K562 (cell line): ENCODE data around the gene DENND10. TPM values are rescaled to one million over a fixed set of nuclear protein-coding genes. Genes with fewer than 3 reads are reported as not detected.

Experiments used
- ASH1L ChIP-seq: fragments of 450-650 bp; IDR thresholded peaks from 2 replicates; pipeline ENCODE4 v1.6.1; 2018; ENCODE audit warnings: borderline replicate concordance, mild to moderate bottlenecking, low read depth; ENCODE audit not compliant: partially characterized antibody
- CC2D1A ChIP-seq: fragments of 450-650 bp; IDR thresholded peaks from 2 replicates; pipeline ENCODE4 v1.6.1; 2017; ENCODE audit warnings: mild to moderate bottlenecking
- FOS ChIP-seq: IDR thresholded peaks from 3 replicates; pipeline ENCODE4 v1.6.1; 2011; ENCODE audit not compliant: insufficient read length; ENCODE audit errors: extremely low read depth
- GMEB1 ChIP-seq: fragments of 250-450 bp; sonication (Bioruptor Pico); IDR thresholded peaks from 2 replicates; pipeline ENCODE4 v1.4.0; 2020; ENCODE audit warnings: mild to moderate bottlenecking
- HLTF ChIP-seq: fragments of 450-650 bp; IDR thresholded peaks from 2 replicates; pipeline ENCODE4 v1.6.1; 2016
- MAFK ChIP-seq: IDR thresholded peaks from 2 replicates; pipeline ENCODE4 v1.6.1; 2011; ENCODE audit warnings: low read length, improper control_type of control experiment
- MYBL2 ChIP-seq, 2 experiments: fragments of 450-650 bp in 1 of 2; sonication (generic) in 1 of 2; formaldehyde crosslinking in 1 of 2; IDR thresholded peaks; 2 replicates each; pipeline versions ENCODE4 v1.6.1 to v1.8.1; 2017 to 2022; ENCODE audit warnings: borderline replicate concordance in 1 of 2, inconsistent platforms in 1 of 2, low read depth in 1 of 2, mild to moderate bottlenecking in 1 of 2, missing genetic modification reagents in 1 of 2, moderate library complexity in 1 of 2
- POLR2AphosphoS2 ChIP-seq: IDR thresholded peaks from 2 replicates; pipeline ENCODE4 v1.6.1; 2012; ENCODE audit warnings: low read length, improper control_type of control experiment
- SRSF3 ChIP-seq: fragments of 200-400 bp; formaldehyde crosslinking; IDR thresholded peaks from 2 replicates; pipeline ENCODE4 v1.6.1; 2016; ENCODE audit warnings: mild to moderate bottlenecking, low read length, moderate library complexity; ENCODE audit not compliant: insufficient read depth
- TAL1 ChIP-seq: fragments of 450-650 bp; IDR thresholded peaks from 2 replicates; pipeline ENCODE4 v1.6.1; 2016; ENCODE audit warnings: mild to moderate bottlenecking
- U2AF1 ChIP-seq: fragments of 200-400 bp; formaldehyde crosslinking; optimal IDR thresholded peaks from 2 replicates; pipeline ENCODE3; 2017; ENCODE audit warnings: mild to moderate bottlenecking, low read depth, low read length, moderate library complexity
- XRCC3 ChIP-seq: fragments of 450-650 bp; IDR thresholded peaks from 2 replicates; pipeline ENCODE4 v1.6.1; 2017; ENCODE audit warnings: mild to moderate bottlenecking, moderate library complexity
- ZNF165 ChIP-seq: fragments of 250-450 bp; sonication (Bioruptor Pico); IDR thresholded peaks from 2 replicates; pipeline ENCODE4 v1.4.0; 2020; ENCODE audit warnings: borderline replicate concordance
- ZNF24 ChIP-seq: fragments of 450-650 bp; IDR thresholded peaks from 2 replicates; pipeline ENCODE4 v1.6.1; 2016
- ZNF277 ChIP-seq: fragments of 250-450 bp; sonication (Bioruptor Pico); IDR thresholded peaks from 2 replicates; pipeline ENCODE4 v1.8.0; 2022; ENCODE audit warnings: inconsistent platforms, mild to moderate bottlenecking, moderate library complexity, borderline replicate concordance
- polyA plus RNA-seq, 8 experiments: library from polyadenylated mRNA; depleted of rRNA in 4 of 8; stranded (reverse) in 5 of 8; unstranded in 3 of 8; fragments of >200 nt; fragmentation: Nextera tagmentation in 2 of 8; fragmentation: Illumina TruSeq in 1 of 8; extraction: Ambion mirVana in 2 of 8; extraction: Trizol in 1 of 8; gene quantifications; 2 replicates each; pipeline versions ENCODE4 v1.2.1 to v1.2.3, GENCODE V29; 2011 to 2014; ENCODE audit warnings: inconsistent platforms in 1 of 8, missing spikeins in 1 of 8
- total RNA-seq, 7 experiments: library from RNA; depleted of rRNA in 6 of 7; stranded (reverse); fragments of >200 nt in 6 of 7; fragmentation: Illumina TruSeq in 2 of 7; extraction: Trizol in 2 of 7; gene quantifications; 2 replicates each; pipeline versions ENCODE4 v1.2.1 to v1.2.3, GENCODE V29; 2011 to 2021; ENCODE audit warnings: low replicate concordance in 1 of 7
- TF ChIP-seq, protein P1 (sequence below): fragments of 450-650 bp; formaldehyde crosslinking; conservative IDR thresholded peaks from 2 replicates; pipeline ENCODE4 v1.4.0; 2022; ENCODE audit warnings: mild to moderate bottlenecking, missing genetic modification characterization
- TF ChIP-seq, protein P2 (sequence below): fragments of 450-650 bp; formaldehyde crosslinking; IDR thresholded peaks from 2 replicates; pipeline ENCODE4 v1.4.0; 2022; ENCODE audit warnings: missing genetic modification characterization
- TF ChIP-seq, protein P3 (sequence below): fragments of 250-450 bp; sonication (Bioruptor Pico); IDR thresholded peaks from 2 replicates; pipeline ENCODE4 v1.4.0; 2020; ENCODE audit warnings: mild to moderate bottlenecking, moderate library complexity, borderline replicate concordance

DENND10 gene
- total and polyA plus RNA-seq, 9 of the 15 experiments (the other 6 are each of a cell fraction or from before 2014, with no cell fraction given): 9.4 to 20.0 (median 12.5) TPM

- no peak for TF ChIP-seq FOS
- no peak for TF ChIP-seq ZNF24
- no peak for TF ChIP-seq XRCC3
- TF ChIP-seq, protein P1, sequence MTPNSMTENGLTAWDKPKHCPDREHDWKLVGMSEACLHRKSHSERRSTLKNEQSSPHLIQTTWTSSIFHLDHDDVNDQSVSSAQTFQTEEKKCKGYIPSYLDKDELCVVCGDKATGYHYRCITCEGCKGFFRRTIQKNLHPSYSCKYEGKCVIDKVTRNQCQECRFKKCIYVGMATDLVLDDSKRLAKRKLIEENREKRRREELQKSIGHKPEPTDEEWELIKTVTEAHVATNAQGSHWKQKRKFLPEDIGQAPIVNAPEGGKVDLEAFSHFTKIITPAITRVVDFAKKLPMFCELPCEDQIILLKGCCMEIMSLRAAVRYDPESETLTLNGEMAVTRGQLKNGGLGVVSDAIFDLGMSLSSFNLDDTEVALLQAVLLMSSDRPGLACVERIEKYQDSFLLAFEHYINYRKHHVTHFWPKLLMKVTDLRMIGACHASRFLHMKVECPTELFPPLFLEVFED (CRISPR knock-in tag): no peak
- no peak for TF ChIP-seq CC2D1A
- no peak for TF ChIP-seq ZNF165
- peak; percentile 40; the same call in 1 of the 2 replicates for TF ChIP-seq MAFK
- TF ChIP-seq, protein P2, sequence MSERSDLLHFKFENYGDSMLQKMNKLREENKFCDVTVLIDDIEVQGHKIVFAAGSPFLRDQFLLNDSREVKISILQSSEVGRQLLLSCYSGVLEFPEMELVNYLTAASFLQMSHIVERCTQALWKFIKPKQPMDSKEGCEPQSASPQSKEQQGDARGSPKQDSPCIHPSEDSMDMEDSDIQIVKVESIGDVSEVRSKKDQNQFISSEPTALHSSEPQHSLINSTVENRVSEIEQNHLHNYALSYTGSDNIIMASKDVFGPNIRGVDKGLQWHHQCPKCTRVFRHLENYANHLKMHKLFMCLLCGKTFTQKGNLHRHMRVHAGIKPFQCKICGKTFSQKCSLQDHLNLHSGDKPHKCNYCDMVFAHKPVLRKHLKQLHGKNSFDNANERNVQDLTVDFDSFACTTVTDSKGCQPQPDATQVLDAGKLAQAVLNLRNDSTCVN: no peak
- TF ChIP-seq ASH1L: no peak
- no peak for TF ChIP-seq TAL1
- TF ChIP-seq, protein P3, sequence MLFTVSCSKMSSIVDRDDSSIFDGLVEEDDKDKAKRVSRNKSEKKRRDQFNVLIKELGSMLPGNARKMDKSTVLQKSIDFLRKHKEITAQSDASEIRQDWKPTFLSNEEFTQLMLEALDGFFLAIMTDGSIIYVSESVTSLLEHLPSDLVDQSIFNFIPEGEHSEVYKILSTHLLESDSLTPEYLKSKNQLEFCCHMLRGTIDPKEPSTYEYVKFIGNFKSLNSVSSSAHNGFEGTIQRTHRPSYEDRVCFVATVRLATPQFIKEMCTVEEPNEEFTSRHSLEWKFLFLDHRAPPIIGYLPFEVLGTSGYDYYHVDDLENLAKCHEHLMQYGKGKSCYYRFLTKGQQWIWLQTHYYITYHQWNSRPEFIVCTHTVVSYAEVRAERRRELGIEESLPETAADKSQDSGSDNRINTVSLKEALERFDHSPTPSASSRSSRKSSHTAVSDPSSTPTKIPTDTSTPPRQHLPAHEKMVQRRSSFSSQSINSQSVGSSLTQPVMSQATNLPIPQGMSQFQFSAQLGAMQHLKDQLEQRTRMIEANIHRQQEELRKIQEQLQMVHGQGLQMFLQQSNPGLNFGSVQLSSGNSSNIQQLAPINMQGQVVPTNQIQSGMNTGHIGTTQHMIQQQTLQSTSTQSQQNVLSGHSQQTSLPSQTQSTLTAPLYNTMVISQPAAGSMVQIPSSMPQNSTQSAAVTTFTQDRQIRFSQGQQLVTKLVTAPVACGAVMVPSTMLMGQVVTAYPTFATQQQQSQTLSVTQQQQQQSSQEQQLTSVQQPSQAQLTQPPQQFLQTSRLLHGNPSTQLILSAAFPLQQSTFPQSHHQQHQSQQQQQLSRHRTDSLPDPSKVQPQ (CRISPR knock-in tag): no peak
- no peak for TF ChIP-seq U2AF1
- TF ChIP-seq SRSF3: no peak
- peak; percentile 83; the same call in 1 of the 2 replicates for TF ChIP-seq POLR2AphosphoS2
- TF ChIP-seq HLTF: no peak
- TF ChIP-seq MYBL2 (IDR thresholded peaks at IDR 0.05; ENCODE audit: low read depth): no peak
- no peak for TF ChIP-seq MYBL2 (CRISPR knock-in tag; IDR thresholded peaks at IDR 0.05; ENCODE audit: borderline replicate concordance)
- no peak for TF ChIP-seq ZNF277 (CRISPR knock-in tag)
- peak; percentile 97 for TF ChIP-seq GMEB1
These were observed 23.2 kb upstream of the DENND10 start, which contains the start of gene EIF3A (continued) for GRCh38 chr10:119080521-119081259.
